Ovary (tissue), 9 donors: ENCODE data around the gene SETD7. TPM values are rescaled to one million over a fixed set of nuclear protein-coding genes. Genes with fewer than 3 reads are reported as not detected.

Source experiments
- DNase-seq, 5 donors: peaks; one replicate each; pipeline ENCODE4 v3.0.0-alpha.2; 2019 to 2020
- H3K27ac ChIP-seq, 2 donors: fragments of 200-600 bp; one replicate each; pipeline versions ENCODE4 v1.5.1 to v1.8.0; 2019 to 2022
- H3K27me3 ChIP-seq: fragments of 200-600 bp; one replicate; pipeline ENCODE4 v1.8.0; 2022
- H3K36me3 ChIP-seq: fragments of 200-600 bp; sonication (generic); one replicate; pipeline ENCODE4 v1.5.1; 2019
- H3K4me1 ChIP-seq: one replicate; pipeline ENCODE4 v1.8.1; 2013; ENCODE audit warnings: mild to moderate bottlenecking, moderate library complexity; ENCODE audit not compliant: insufficient read depth
- H3K4me3 ChIP-seq: fragments of 200-600 bp; sonication (generic); one replicate; pipeline ENCODE4 v1.5.1; 2017
- H3K9me3 ChIP-seq, 2 donors: fragments of 200-600 bp in 1 of 2; sonication (generic) in 1 of 2; one replicate each; pipeline versions ENCODE4 v1.5.1 to v1.8.1; 2013 to 2019; ENCODE audit warnings: mild to moderate bottlenecking in 1 of 2, moderate library complexity in 1 of 2
- EP300 ChIP-seq: sonication (generic); formaldehyde crosslinking; IDR thresholded peaks from one replicate; pipeline ENCODE4 v1.6.1; 2017; ENCODE audit warnings: antibody characterized with exemption
- POLR2A ChIP-seq: fragments of 450-650 bp; IDR thresholded peaks from one replicate; pipeline ENCODE4 v1.6.1; 2017; ENCODE audit warnings: antibody characterized with exemption, mild to moderate bottlenecking, moderate library complexity
- WGBS, 3 donors: extraction: QIAGEN DNeasy Blood & Tissue Kit in 1 of 3; methylation state at CpG; one replicate each; pipeline versions ENCODE4 v1.1.5 to v1.1.7; 2013 to 2017; 5-methylcytosine and 5-hydroxymethylcytosine counted together
- intact Hi-C, 4 donors: fragments of 100-400 bp; cut with DNase I; formaldehyde crosslinking; loops; one replicate each; pipeline versions ENCODE4 v1.11.0 to v1.15.1; 2022 to 2023
- polyA plus RNA-seq, 2 donors: library from polyadenylated mRNA; stranded (reverse); fragments of 200-250 nt in 1 of 2; fragments of 350-450 nt in 1 of 2; fragmentation: Illumina TruSeq in 1 of 2; extraction: RNeasy Lipid Tissue Mini Kit (QIAGEN cat#74804) in 1 of 2; gene quantifications; one replicate each; pipeline ENCODE4 v1.2.3, GENCODE V29; 2013 to 2014
- total RNA-seq, 7 donors: library from RNA; depleted of rRNA in 2 of 7; stranded (reverse); fragments of >200 nt in 2 of 7; fragmentation: NEBNext Ultra II Directional in 3 of 7; extraction: Animal tissue kit (Norgen Biotek cat#: 25700) in 3 of 7; gene quantifications; one replicate each; pipeline versions ENCODE4 v1.1.0 to v1.2.4, GENCODE V29; 2016 to 2023
- TF ChIP-seq, protein P1 (sequence below), 3 donors: fragments of 450-650 bp in 2 of 3; fragments of 200-600 bp in 1 of 3; IDR thresholded peaks; one replicate each; pipeline versions ENCODE4 v1.5.1 to v1.8.0; 2016 to 2022; ENCODE audit warnings: antibody characterized with exemption in 3 of 3, mild to moderate bottlenecking in 1 of 3
- donor health status: DM: no; HTN: no; CAD: no; lungs with moderate emphysema.
- donor health status: DM: no; HTN: no; CAD: no.
- donor health status: Bipolar disorder and iron deficiency.
- donor health status: DM: yes; HTN: yes; CAD: no.
- donor health status: DM: no; HTN: no; CAD: no.
- donor health status: DM: yes; HTN: yes; CAD: no.

SETD7 gene
- total and polyA plus RNA-seq, 9 donors, result 14.3 to 52.4 (median 32.8) TPM

DNA sequence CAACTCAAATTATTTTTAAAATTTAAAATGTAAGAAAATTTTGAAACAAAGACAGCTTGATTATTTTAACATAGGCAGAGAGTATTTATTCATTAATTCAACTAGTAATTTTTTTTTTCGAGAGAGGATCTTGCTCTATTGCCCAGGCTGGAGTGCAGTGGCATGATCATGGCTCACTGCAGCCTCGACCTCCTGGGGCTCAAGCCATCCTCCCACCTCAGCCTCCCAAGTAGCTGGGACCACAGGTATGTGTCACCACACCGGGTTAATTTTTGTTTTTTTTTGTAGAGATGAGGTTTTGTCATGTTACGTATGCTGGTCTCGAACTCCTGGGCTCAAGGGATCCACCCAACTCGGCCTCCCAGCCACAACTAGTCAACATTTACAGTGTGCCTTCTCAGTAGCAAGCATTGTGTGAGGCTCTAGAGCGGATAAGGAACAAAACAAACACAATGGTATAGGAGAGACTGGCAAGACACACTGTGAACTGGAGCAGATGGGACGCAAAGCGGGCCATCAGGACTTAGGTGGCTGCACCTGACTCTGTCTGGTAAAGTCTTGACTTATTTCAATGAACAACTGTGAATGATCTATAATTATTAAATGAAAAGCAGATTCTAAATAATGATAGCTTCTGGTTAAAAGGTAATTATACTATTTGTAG, 21.6 kb downstream of the SETD7 start:
- H3K9me3 ChIP-seq, result no peaks in the 10 kb centered on the region
- TF ChIP-seq EP300 (no peak), POLR2A (no peak)
- TF ChIP-seq, protein P1, sequence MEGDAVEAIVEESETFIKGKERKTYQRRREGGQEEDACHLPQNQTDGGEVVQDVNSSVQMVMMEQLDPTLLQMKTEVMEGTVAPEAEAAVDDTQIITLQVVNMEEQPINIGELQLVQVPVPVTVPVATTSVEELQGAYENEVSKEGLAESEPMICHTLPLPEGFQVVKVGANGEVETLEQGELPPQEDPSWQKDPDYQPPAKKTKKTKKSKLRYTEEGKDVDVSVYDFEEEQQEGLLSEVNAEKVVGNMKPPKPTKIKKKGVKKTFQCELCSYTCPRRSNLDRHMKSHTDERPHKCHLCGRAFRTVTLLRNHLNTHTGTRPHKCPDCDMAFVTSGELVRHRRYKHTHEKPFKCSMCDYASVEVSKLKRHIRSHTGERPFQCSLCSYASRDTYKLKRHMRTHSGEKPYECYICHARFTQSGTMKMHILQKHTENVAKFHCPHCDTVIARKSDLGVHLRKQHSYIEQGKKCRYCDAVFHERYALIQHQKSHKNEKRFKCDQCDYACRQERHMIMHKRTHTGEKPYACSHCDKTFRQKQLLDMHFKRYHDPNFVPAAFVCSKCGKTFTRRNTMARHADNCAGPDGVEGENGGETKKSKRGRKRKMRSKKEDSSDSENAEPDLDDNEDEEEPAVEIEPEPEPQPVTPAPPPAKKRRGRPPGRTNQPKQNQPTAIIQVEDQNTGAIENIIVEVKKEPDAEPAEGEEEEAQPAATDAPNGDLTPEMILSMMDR (IDR thresholded peaks at IDR 0.05), result no peak
- no peaks in the 10 kb centered on the region for H3K27me3 ChIP-seq
- H3K4me1 ChIP-seq, result no peaks in the 10 kb centered on the region
- no peak overlapping the region for H3K4me3 ChIP-seq
- H3K27ac ChIP-seq, result no peak overlapping the region
- WGBS, 3 donors, result 96% methylated on average over 9 of the region's 9 CpGs
- H3K36me3 ChIP-seq, result no peaks in the 10 kb centered on the region
- no peak for DNase-seq
- intact Hi-C loops, result no loop called here

DNA sequence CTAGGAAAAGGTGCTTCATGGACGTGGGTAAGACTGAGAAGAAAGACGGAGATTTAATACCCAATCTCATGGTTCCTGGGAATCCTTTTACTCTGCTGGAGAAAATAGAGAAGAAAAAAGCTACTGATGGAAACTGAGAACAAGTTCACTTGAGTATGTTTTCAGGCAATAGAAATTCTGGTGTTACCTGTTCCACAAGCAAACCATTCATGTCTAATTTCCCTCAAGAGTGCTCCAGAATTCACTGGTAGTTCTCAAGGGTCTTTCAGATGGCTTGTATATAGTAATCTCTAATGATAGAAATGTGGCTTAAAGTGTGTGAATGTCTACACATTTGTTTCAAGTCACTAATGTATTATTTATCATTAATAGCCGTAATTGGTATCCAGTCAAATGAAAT, 22.5 kb downstream of the SETD7 start:
- no peak overlapping the region for H3K4me3 ChIP-seq
- intact Hi-C loops, result no loop called here
- H3K27me3 ChIP-seq, result no peaks in the 10 kb centered on the region
- DNase-seq, result no peak
- no peaks in the 10 kb centered on the region for H3K4me1 ChIP-seq
- H3K27ac ChIP-seq, result no peak overlapping the region
- H3K9me3 ChIP-seq, result no peaks in the 10 kb centered on the region
- H3K36me3 ChIP-seq, result no peaks in the 10 kb centered on the region
- 80 to 83% (median 81%) methylated on average over 3 of the region's 3 CpGs for WGBS, 3 donors
- TF ChIP-seq, protein P1 (IDR thresholded peaks at IDR 0.05), result no peak
- no peak for TF ChIP-seq EP300

DNA sequence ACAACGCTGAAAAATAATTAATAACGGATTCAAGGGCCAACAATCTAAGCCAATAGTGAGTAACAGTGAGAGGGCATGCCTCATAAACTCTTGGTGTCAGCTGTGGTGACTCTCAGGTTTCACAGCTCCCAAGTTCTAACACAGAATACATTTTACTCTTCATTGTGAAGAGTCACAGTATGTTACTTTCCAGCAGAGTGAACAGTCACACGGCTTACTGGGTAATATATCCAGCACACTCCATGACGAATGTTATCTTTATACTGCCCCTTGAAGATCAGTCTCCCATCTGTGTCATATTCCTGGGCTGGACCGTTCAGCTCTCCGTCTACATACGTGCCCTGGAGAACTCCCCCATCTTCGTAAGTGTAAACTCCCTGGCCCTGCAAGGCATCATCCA, 23.1 kb downstream of the SETD7 start:
- 62 to 73% (median 63%) methylated on average over 8 of the region's 8 CpGs for WGBS, 3 donors

DNA sequence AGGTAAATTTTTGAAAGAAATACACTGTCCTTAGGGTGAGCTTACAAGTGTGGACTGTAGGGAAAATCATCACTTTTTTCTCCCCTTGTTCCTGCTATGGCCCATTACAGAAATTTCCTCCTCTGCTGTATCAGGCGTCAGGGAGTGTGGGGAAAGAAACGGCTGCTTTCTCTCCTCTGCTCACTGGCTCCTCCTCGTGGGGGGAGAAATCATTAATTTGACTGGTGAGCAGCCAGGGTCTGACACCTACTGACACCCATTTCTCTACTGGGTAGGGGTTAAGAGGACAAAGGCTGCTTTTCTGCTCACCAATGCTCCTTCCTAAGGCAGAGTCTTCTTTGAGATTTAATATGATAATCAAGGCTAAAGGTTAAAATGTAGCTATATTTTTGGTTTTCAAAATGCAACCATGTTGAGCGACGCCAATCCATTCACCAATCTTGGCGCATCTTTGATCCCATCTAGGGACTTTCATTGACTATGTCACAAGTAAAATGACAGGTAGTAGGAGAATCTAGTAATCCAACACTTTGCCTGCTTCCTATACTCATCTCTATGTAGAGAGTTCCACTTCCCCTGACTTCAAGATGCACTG, 25.1 kb downstream of the SETD7 start:
- H3K27me3 ChIP-seq, result no peaks in the 10 kb centered on the region
- no peaks in the 10 kb centered on the region for H3K4me1 ChIP-seq
- WGBS, 3 donors, result 62 to 69% (median 66%) methylated on average over 6 of the region's 6 CpGs
- H3K9me3 ChIP-seq, result no peaks in the 10 kb centered on the region
- no peak overlapping the region for H3K27ac ChIP-seq
- H3K4me3 ChIP-seq, result no peak overlapping the region
- TF ChIP-seq, protein P1 (IDR thresholded peaks at IDR 0.05), result peak in 1 of 3 donors; percentile 14
- no peak for TF ChIP-seq EP300
- no peak for TF ChIP-seq POLR2A
- intact Hi-C loops, result no loop called here
- peak in 2 of 5 donors; percentile 49 to 55 for DNase-seq
- no peaks in the 10 kb centered on the region for H3K36me3 ChIP-seq

More for the DNA sequence above, 23.1 kb downstream of the SETD7 start:
- Histone ChIP-seq H3K9me3 (no peaks in the 10 kb centered on the region), H3K36me3 (no peaks in the 10 kb centered on the region), H3K27ac (no peak overlapping the region), H3K4me1 (no peaks in the 10 kb centered on the region), H3K27me3 (no peaks in the 10 kb centered on the region), H3K4me3 (no peak overlapping the region)
- no peak for DNase-seq
- TF ChIP-seq, protein P1 (IDR thresholded peaks at IDR 0.05), result no peak
- no peak for TF ChIP-seq EP300
- TF ChIP-seq POLR2A, result no peak
- intact Hi-C loops, result no loop called here
